ENCODE results near the gene PROC.
"Not testable (repeated sequence)": the region's sequence is repeated elsewhere in the genome, so short reads cannot be mapped to it uniquely, and the experiment has no call there.

Gene PROC

DNA sequence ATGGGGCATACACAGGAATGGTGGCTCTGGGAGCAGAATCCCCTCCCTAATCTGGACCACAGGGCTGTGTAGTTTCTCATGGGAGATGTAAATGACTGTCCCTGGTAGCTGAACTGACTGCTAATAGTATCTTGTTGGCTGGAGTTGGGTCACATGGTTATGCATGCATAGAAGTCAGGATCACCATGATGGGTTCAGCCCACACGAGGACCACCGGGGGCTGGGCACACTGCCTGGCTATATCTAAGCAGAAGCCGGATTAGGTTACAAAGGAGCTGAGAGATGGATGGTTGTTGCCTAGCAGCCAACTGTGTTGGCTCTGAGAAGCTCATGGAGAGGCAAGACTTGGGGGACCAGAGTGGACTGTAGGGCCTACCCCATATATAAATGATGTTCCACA lies 23.7 kb upstream of the PROC start:
- DNase-seq (ENCODE audit: low spot score), result no peak

DNA sequence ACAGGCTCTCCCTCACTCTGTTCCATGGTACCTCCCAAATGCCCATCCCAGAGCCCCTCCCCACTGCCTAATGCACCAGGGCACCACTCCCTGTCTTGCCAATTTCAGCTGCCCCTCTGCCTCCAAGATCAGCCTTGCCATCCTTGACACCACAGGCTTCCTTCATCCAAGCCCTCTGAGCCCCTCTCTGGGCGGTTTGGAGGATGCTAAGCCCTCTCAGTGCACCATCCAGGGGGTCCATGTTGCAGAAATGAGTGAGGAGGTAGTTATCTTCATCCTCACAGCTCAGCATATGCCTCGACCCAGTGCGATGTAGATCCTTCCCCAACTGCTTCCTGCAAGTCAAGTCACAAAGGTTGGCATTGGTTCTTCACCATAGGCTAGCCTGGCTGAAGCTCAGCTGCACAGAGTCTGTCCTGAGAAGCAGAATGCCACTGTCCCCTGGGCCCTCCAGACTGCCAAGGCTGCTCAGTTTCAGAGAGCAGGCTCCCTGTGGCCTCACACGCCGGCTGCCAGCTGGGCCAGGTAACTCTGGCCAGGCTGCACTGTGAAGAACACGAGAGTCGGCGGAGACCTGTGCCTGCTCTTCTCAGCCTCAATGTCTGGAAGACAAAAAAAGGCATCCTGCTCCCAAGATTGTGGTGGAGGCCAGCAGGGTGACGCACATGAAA lies 20.5 kb upstream of the PROC start:
- no peak for DNase-seq (ENCODE audit: low spot score)

DNA sequence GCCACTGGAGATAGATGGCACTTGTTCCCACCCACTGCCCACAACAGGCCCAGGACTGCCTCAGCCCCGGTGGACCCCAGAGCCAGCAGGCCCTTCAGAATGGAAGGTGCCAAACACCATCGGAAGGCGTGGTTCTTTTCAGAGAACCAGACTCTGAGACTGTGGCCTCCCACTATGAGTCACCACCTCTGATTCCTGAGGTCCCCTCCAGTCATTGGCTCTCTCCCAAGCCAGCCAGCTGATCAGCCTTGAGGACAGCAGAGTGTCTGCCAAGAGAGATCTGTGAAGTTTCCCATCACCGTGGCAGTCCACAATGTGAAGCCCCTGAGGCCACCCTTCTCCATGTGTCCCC lies 20.0 kb upstream of the PROC start:
- peak; percentile 90 for DNase-seq (ENCODE audit: low spot score)

DNA sequence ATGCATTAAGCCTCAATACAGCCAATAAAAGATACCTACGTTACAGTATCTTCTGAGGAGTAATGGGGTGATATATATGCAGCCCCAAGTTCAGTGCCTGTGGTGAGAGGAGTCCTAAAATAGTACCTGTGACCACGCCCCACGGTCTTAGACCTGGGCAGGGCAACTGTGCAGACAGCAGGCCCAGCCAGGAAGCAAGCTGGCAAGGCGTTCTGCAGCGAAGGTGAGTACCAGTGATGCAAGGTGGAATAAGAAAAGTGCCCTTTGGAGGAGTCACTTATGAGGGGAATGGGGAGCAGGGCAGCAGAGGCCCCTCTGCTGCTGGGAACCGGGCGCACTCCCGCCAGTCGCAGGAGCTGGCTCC lies 17.7 kb upstream of the PROC start:
- DNase-seq (ENCODE audit: low spot score), result no peak

DNA sequence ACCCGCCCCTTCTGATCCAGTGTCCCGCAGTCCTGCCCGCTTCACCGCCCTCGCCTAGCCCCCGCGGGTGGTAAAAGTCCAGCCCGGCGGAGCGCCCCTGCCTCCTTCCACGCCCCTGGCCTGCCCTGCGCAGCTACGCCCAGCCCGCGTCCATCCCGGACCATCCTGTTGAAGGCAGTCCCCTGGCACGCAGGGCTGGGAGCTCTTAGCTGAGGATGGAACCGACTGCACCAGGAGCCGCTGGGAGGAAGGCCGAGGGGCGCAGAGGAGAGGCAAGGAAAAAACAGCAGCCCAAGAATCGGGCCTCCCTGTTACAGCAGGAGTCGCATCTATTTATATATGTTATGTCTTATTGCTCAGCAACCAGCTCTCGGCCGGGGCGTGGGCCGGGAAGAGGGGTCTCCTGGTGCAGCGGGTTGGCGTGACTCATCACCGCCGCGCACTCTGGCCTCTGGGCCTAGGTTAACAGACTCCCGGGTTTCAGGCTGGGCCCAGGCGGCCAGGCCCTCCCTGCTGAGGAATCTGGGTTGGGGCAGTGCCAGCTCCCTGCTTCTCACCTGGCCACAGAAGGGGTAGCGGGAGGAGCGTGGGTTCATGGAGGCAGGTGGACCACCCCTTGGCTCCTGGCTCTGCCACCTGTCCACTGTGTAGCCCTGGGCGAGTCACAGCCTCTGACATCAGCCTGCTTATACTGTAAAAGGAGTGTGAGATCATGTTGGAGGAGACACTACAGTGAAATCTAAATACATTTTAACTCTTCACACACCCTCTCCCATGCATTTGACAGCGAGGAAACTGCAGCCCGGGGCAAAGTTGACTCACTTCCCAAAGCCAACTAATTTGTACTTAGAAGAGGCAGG lies 17.1 kb upstream of the PROC start:
- peak; percentile 85 for DNase-seq (ENCODE audit: low spot score)

DNA sequence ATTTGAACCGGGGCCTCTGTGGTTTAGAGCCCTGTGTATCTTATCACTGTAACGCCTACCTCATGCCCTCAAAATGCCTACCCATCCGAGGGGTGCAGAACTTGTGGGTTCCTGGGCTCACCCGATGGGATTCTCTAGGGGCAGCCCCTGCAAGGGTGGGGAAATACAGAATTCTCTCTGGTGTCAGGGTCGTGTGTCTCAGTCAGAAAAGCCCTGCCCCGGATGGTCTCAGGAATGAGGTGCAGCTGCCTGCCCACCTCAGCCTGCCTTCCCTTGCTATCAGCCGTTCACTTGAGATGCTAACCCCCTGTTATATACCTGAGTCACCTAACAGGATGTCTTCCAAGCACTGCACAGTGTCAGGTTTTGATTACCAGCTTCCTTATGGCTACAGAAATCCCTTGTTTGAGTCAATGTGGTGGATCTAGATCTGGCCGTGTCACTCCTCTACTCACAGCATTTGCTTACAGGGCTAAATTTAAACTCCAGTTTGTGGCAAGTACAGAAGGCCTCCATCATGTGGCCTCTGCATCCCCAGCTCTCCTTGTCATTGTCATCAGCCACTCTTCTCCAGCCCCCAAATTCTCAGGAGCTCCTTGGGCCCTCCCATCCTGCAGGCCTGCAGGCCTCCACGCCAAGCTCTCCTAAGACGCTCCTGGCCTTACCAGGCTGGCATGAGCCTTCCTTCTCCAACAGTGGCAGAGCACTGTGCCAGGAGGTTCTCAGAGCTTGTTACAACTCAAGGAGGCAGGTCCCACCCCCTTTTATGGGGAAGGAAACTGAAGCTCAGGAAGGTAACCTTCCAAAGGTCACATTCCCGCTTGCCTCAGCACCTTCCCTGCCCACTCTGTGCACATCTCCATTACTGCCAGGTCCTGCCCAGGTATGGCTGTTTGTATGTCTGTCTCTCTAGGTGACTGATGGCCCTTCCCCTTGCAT lies 16.2 kb upstream of the PROC start:
- peak; percentile 75 for DNase-seq (ENCODE audit: low spot score)

DNA sequence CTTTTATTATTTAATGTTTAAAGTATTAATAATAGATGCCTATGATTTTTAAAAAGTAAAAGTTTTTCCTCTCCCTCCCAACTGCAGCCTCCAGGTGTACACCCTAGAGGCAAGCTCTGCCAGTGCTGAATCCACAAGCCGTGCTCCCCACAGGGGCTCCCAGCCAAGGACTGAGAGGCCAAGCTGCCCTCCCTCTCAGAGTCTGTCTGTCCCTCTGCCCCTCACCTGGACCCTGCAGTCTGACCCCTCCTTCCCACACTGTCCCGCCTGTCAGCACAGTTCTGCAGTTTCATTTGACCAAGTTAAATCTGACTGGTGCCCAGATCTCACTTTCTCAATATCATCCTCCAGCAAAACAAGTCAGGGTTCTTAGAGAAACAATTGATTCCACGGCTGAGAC lies 14.8 kb upstream of the PROC start:
- DNase-seq (ENCODE audit: low spot score), result no peak

DNA sequence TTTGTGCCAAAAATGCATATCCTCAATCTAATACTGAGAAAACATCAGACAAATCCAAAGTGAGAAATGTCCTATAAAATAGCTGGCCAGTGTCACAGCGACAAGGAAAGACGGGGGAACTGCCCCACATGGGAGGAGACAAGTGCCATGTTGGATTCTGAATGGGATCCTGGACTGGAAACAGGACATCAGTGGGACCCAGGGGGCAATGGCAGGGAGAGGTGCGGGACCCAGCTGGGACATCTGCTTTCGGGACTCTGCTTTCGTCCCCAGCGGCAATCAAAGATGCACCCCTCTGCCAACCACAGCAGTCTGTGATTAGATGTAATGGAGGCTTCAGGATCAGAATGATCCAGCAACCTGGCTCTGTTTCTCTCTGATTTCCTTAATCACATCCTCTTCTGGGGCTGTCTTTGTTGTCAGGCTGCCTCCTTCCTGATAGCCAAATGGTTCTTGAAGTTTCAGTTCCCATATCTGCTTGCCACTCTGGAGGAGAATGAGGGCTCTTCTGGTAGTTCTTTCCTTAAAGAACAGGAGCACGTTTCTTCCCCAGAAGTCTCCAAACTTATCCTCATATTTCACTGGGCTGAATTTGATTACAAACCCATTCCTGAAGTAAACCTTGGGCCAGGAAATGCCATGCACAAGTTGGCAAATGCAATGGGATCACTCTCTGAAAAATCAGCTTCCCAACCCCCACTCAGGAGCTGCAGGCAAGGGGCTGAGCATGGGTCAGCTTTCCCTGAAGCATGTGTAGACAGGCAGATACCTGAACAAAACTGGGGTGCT lies 13.6 kb upstream of the PROC start:
- no peak for DNase-seq (ENCODE audit: low spot score)

DNA sequence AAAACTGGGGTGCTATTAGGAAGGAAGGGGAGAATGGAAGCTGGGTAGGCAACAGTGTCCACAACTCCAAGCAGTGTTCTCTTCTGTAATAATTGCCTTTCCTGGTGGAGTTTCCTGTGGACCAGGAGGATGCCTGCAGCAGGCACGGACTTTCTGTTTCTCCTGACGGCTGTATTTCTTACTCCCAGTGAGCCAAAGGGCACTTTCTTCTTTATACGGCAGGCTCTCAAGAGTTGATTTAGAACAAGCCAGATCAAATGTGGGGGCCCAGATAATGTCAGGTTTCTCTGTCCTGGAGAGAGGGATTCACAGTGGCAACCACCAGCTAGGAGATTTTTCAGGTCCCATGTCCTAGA lies 13.0 kb upstream of the PROC start:
- DNase-seq (ENCODE audit: low spot score), result no peak

DNA sequence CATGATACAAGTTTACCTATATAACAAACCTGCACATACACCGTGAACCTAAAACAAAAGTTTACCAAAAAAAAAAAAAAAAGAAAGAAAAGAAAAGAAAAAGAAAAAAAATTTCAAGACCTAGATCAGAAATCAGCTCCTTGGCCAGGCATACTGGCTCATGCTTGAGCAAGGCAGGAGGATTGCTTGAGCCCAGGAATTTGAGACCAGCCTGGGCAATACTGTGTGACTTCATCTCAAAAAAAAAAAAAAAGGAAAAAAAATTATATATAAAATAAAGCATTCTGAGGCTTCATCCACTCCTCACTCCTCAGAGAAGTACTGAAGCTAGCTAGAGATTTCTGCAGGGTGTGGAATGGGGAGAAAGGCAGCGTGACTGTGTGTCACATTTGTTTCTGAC lies 11.8 kb upstream of the PROC start:
- no peak for DNase-seq (ENCODE audit: low spot score)

DNA sequence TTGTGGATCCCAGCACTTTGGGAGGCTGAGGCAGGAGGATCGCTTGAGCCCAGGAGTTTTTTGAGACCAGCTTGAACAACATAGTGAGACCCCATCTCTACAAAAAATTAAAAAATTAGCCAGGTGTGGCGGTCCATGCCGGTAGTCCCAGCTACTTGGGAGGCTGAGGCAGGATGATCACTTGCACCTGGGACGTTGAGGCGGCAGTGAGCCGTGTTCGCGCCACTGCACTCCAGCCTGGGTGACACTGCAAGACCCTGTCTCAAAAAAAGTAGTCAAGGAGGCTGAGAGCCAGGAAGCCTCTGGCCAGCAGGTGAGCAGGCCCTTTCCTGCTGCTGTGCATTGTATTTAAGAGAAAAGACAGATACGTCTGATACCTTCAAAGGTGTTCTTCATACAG lies 11.1 kb upstream of the PROC start:
- DNase-seq (ENCODE audit: low spot score), result no peak

DNA sequence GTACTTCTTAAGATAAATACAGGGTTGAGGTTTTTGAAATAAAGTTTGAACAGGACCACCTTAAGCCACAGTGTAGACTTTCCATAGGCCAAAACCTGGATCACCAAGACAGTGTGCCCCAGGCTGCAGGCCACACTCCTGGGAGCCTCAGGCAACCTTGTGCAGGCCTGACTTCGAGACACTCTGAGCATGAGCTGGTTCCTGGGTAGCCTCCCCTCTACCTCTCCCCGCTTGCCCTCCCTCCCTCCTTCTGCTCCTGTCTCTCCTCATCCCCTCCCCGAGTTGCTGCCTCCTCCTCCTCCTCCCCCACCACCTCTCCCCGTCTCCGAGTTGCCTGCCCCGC lies 10.6 kb upstream of the PROC start:
- DNase-seq (ENCODE audit: low spot score), result no peak

DNA sequence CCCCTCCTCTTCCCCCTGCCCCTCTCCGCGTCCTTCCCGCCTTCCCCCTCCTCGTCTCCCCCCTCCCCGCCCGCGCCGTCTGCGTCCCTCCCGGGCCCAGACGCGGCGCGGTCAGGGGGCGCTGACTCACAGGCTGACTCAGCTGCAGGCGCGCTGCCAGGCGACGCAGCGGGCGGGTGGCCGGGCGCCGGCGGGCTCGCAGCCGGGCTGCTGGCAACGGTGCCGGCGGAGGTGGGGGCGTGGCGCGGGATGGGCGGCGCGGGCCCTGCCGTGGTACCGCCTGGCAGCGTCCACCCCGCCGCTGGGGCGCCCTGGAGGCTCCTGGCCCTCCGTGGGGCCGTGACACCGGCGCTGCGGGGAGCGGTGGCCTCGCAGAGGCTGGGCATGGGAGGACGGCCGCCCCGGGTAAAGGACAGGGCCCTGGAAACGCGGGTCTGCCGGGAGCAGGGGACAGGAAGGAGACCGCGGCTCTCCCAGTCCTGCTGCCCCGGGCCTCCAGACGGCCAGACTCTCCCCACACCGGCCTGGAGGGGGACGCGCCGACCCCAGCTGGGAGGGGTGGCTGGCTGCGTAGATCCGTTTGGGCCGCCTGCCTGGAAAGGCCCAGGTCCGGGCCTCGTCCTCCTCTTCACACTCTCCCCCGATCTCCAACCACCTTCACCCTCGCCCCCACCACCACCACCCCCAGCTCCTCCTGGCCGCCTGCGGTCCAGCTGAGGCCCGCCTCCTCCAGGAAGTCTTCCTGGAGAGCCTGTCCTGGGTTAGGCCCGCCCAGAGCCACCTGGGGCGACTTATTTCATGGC lies 10.0 kb upstream of the PROC start:
- DNase-seq (ENCODE audit: low spot score), result peak; percentile 94

DNA sequence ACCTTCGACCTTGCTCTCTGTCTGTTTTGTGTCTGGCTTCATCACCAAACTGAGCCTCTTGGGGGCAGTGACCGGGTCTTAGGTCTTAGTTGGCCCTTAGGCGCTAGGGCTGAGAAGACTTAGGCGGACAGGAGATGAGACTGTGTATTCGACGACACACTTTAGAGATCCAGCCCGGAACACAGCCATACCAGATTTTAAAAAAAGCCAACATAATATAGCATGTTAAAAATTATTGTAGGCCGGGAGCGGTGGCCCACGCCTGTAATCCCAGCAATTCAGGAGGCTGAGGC lies 9.5 kb upstream of the PROC start:
- no peak for DNase-seq (ENCODE audit: low spot score)

DNA sequence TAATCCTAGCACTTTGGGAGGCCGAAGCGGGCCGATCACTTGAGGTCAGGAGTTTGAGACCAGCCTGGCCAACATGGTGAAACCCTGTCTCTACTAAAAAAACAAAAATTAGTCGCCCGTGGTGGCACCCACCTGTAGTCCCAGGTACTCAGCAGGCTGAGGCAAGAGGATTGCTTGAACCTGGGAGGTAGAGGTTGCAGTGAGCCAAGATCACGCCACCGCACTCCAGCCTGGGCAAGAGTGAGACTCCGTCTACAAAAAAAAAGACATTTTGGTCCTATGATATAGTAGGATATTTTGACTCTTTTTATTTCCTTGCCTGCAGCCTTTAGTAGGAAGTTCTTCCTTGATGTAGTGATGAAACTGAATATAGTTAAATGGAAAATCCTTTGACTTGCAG lies 8.5 kb upstream of the PROC start:
- not testable (repeated sequence) for DNase-seq (ENCODE audit: low spot score)

DNA sequence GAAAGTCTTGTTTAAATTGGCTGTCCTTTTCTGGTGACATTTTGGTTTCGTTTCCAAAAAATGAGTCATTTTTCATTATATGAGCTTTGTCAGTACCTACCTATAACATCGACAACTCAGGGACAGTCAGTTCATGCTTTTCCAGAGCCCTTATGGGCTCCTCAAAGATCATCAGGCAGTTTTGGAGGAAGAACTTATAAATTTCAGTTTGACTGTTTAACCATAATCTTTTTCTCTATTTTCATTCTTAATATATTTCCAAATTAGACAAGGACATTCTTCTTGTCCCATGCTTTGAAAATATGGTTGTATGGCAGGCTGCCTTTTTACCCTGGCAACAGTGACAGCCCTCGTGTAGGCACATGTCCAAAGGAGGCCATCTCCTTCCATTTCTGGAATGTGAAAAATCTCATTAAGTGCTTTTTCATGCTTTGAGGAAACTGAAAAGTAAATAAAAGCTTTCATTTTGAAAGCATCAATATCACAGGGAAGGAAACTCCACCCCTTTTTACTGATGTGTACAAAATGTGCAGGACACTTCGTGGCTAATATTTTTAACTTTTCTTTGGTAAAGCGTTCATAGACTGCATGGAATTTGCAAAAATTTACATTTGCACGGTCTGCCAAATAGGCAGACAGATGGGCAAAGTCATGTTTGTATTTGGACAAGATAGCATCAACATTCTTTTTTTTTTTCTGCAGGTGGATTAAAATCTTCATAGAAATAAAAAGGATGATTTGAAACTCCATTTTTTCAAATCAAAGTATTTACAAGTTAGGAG lies 7.2 kb upstream of the PROC start:
- peak; percentile 75 for DNase-seq (ENCODE audit: low spot score)

DNA sequence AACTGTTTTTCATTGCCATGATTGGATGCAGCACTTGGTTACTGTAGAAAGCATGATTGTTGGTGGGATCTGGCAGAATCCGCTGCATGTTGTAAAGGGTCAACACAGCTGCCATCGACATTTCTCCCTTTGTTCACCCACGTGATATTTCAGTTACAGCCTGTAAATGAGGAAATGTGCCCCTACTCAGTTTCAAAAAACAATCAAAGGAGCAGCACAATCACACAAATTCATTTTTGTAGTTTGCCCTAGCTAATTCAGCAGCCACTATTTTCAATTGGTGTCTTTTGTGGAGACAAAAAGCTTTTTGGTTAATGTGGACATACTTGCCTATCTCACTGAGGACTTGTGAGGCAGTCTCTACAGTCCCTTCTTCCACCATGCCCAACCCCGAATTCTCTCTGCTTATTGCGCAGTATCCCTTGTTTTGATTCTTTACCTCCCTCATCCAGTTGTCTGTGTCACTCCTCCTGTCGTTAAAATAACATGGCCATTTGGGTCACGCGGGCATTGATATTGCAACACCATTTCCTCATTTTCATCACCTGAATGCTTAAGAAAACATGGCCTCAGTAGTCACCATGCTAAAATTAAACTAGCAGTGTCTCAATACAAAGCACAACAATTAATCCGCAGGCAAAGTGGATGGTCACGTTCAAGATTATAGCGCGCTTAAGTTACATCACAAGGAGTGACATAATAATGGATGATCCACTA lies 6.4 kb upstream of the PROC start:
- DNase-seq (ENCODE audit: low spot score), result peak; percentile 50

DNA sequence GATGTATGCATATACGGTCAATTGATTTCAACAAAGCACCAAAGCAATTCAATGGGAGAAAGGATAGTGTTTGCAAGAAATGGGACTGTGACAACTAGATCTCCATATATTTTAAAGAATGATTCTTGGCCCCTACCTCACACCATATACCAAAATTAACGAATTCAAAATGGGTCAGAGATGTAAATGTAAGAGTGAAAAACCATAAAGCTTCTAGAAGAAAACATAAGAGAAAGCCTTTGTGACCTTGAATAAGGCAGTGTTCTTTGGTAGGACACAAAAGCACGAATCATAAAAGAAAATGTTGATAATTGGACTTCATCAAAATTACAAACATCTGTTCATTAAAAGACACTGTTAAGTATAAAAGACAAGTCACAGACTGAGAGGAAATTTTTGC lies 5.0 kb upstream of the PROC start:
- DNase-seq (ENCODE audit: low spot score), result no peak

DNA sequence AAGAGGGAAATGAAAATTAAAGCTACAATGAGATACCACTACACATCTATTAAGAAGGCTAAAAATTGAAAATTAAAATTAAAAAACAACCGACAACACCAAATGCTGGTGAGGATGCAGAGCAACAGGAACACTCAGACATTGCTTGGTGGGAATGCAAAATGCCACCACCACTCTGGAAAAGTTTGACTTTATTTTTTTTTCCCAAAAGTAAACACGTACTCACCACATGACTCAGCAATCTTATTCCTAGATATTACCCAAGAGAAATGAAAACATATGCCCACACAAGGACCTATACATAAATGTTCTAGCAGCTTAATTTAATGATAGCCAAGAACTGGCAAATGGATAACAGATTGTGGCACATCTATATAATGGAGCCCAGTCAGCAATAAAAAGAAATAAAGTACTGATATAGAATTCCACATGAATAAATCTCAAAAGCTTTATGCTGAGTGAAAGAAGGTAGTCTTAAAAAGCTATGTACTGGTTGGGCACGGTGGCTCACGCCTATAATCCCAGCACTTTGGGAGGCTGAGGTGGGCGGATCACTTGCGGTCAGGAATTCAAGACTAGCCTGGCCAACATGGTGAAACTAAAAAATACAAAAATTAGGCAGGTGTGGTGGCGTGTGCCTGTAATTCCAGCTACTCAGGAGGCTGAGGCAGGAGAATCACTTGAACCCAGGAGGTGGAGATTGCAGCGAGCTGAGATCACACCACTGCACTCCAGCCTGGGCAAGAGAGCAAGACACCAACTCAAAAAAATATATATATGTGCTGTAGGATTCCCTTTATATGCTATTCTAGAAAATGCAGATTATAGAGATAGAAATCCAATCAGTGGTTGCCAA lies 4.2 kb upstream of the PROC start:
- peak; percentile 22 for DNase-seq (ENCODE audit: low spot score)

Measured in kidney tubule cell (primary cell).